GM21526 (cell line): ENCODE measurements around the gene DGCR2.
"Not testable (repeated sequence)": the region's sequence is repeated elsewhere in the genome, so short reads cannot be mapped to it uniquely, and the experiment has no call there.

ENCODE experiments used
- ATAC-seq: cut with Tn5 transposase; IDR thresholded peaks from one replicate; pipeline ENCODE4 v1.9.1; 2021; ENCODE audit warnings: moderate library complexity; ENCODE audit not compliant: unreplicated experiment, low FRiP score

Gene DGCR2

GRCh38 chr22:19122143-19122751 is at the start of gene DGCR2:
Gene DGCR2 (minus strand): TSS chr22:19122412. CDS start chr22:19122206, 206 bp downstream.
- peak; percentile 62 for ATAC-seq

- no peak for ATAC-seq
Observed at GRCh38 chr22:19169947-19170318, 47.7 kb upstream of the DGCR2 start.

GRCh38 chr22:19169002-19169946 is 47.1 kb upstream of the DGCR2 start:
- no peak for ATAC-seq

- no peak for ATAC-seq
Observed at GRCh38 chr22:19168088-19168890, 46.1 kb upstream of the DGCR2 start.

GRCh38 chr22:19167106-19167869 is 45.1 kb upstream of the DGCR2 start:
- no peak for ATAC-seq

- no peak for ATAC-seq
Observed at GRCh38 chr22:19166421-19166820, 44.2 kb upstream of the DGCR2 start.

GRCh38 chr22:19164425-19164824 is 42.2 kb upstream of the DGCR2 start:
- no peak for ATAC-seq

GRCh38 chr22:19158649-19159048 is 36.4 kb upstream of the DGCR2 start:
- ATAC-seq: not testable (repeated sequence)

- not testable (repeated sequence) for ATAC-seq
Observed at GRCh38 chr22:19156109-19156508, 33.9 kb upstream of the DGCR2 start.

- ATAC-seq: no peak
Observed at GRCh38 chr22:19152942-19153883, 31.0 kb upstream of the DGCR2 start.

GRCh38 chr22:19151329-19152191 is 29.3 kb upstream of the DGCR2 start:
- no peak for ATAC-seq

GRCh38 chr22:19150482-19151328 is 28.5 kb upstream of the DGCR2 start:
- no peak for ATAC-seq

- ATAC-seq: no peak
Observed at GRCh38 chr22:19149991-19150390, 27.8 kb upstream of the DGCR2 start, which contains the start of gene GSC2. Gene GSC2 (minus strand): TSS chr22:19150292. CDS start chr22:19150283, 9 bp downstream.

GRCh38 chr22:19149047-19149883 is 27.1 kb upstream of the DGCR2 start:
- no peak for ATAC-seq

- ATAC-seq: no peak
Observed at GRCh38 chr22:19148417-19149046, 26.3 kb upstream of the DGCR2 start.
